GM12874 (cell line): ENCODE results near the gene UNC5CL.

Experiments
- TF ChIP-seq, protein P1 (sequence below): IDR thresholded peaks from 2 replicates; pipeline ENCODE4 v1.5.1; 2011; ENCODE audit warnings: low read depth, mild to moderate bottlenecking, control low read depth, low read length, moderate library complexity; ENCODE audit not compliant: insufficient read depth

The UNC5CL gene

DNA sequence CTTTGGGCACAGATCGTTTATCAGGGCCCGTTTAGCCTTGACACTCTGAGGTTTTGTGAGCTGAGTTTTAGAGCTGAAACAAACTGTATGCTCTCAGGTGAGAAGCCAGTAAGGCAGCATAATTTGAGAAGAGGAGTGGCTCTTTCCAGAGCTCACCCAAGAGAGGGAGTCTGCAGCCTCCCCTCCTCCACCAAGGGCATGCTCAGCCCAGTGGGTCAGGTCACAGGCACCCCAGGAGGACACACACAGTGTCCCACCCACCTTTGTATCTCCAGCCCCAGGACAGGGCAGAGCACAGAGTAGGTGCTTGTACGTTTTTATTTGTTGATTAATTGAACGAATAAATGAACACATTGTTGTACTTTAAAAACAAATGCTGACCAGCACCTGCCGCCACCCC lies 6.6 kb upstream of the UNC5CL start:
- TF ChIP-seq, protein P1, sequence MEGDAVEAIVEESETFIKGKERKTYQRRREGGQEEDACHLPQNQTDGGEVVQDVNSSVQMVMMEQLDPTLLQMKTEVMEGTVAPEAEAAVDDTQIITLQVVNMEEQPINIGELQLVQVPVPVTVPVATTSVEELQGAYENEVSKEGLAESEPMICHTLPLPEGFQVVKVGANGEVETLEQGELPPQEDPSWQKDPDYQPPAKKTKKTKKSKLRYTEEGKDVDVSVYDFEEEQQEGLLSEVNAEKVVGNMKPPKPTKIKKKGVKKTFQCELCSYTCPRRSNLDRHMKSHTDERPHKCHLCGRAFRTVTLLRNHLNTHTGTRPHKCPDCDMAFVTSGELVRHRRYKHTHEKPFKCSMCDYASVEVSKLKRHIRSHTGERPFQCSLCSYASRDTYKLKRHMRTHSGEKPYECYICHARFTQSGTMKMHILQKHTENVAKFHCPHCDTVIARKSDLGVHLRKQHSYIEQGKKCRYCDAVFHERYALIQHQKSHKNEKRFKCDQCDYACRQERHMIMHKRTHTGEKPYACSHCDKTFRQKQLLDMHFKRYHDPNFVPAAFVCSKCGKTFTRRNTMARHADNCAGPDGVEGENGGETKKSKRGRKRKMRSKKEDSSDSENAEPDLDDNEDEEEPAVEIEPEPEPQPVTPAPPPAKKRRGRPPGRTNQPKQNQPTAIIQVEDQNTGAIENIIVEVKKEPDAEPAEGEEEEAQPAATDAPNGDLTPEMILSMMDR = no peak

DNA sequence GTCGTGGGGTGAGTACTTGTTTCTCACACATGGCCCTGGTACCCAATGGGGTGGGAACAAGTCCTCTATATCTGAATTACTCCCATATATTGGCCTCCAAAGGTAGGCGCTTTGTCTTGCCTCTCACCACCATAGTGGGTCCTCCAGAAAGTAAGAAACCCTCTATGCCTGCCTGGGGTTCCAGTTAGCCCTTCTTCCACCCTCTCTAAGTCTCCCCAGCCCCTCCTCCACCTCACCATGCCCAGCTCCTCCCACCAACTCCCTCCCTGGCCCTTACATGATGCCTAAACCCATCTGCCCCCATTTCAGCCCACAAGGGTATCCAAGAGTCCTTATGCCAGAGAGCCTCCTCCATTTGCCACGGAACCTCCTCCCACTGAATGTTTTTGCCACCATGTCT lies 4.1 kb upstream of the UNC5CL start:
- TF ChIP-seq, protein P1 = no peak

DNA sequence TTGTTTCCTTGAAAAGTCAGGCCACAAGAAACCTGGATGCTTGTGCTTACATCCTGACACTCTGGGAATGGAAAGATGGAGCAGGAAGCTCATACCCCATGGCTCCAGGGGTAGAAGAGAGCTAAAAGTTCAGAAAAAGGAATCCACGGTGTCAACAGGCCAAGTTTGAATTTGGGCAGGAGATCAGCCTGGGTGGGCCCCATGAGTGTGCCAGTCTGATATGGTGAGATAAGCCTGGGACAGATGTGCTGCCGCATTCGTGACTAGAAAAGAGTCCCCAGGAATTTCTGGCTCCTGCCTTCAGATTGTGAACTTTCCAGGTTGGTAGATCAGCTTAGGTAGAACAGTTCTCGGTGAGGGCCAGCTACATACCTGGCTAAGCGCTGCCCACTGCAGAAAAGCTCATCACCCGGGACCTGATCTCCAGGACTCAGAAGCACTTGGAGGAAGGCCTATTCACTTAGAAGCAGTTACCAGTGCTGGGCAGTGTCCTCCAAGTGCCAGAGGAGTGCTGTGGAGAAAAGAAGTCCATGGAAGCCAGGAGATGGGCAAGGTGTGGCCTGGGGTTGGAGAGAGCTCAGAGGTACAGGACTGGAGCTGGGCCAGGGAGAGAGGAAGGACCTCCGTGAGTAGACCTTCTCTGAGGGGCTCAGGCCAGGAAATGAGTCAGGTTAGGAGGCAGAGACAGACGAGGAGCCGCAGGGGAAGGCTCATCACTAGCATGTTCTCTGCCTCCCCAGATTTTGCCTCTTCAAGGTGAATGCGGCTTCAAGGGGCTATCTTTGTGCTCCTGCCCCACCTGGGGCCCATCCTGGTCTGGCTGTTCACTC lies 3.4 kb upstream of the UNC5CL start, which contains the start of gene TSPO2:
TSS of gene TSPO2 (plus strand) at position 242 of the 830 bp plus-strand sequence. CDS start at position 761, 519 bp downstream.
- TF ChIP-seq, protein P1 = no peak

DNA sequence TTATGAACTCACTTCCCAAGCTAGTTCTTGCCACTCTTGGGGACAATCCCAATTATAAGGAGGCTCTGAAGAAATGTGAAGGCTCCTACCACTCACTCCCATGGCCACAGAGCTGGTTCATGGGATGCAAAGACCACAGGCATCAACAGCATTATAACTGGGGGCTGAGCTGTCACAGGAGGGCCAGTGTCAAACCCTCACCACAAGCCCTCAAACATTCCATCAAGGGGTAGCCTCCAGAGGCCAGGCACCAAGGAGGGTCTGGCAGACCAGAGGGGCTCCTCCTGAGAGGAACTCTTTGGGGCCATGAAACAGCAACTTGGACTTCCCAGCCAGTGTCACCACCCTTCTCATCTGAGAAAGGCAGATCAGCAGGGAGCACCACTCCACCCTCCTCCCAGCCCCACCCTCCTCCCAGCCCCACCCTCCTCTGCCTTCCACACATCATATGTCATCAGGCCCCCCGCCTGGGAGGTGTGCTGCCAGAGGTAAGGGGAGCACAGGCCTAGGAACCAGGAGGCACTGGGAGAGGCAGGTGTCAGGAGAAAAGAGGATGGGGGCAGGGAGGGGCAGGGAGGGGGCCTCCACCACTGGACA lies 2.0 kb upstream of the UNC5CL start:
- TF ChIP-seq, protein P1 = no peak

DNA sequence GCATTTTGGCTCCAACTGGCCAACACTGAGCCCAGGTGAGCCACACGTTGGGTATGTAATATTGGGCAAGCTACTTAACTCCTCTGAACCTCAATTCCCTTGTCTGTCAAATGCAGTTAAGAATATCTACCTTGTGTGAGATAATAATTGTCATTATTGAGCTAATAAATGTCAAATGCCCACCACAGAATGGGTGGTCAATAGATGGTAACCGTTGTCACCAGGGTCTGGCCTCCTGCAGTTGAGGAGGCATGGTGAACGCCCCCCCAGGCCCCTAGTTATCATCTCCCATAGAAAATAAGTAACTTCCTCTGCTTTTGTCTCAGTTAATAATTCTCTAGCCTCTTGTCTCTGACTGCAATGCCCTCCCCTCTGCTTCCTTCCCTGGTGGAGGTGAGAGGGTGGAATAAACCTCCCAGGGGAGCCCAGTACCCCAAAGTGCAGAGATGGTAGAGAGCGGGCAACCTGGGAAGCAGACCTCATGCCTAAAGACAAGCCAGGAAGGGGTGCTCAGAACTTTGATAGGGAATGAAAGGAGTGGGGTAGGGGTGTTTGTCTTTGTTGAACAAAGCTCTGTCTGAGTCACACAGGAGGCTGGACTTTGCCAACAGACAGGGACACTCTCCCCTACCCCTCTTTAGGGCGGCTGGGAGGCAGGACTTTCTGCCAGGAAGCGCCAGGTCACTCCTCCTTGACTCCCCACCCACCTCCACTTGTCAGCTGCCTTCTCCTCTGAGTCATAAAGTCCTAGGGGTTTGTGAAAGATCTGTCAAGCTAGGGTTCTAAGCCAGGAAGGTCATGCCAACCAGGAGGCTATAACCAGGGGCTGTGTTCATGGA lies 1.3 kb upstream of the UNC5CL start:
- TF ChIP-seq, protein P1 = no peak

DNA sequence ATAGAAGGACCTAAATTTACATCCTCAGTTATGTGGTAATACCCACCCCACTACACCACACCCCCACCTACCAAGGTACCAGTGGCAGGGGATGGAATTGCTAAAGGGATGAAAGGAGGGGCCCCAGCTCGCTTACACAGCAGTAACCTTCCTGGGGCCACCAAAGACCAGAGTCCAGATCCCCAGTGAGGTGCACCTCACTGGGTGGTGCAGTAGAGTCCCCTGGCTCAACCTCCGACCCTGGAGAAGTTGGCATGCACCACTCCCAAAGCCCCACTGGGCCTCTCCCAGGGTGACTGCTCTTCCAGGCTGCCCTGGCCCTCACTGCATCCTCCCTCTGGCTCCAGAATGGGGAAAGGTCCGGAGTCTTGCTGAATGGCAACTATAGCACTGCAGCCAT lies 816 bp downstream of the UNC5CL start:
- TF ChIP-seq, protein P1 = no peak
